ENCODE results near the gene RTP3. TPM values are rescaled to one million over a fixed set of nuclear protein-coding genes. Genes with fewer than 3 reads are reported as not detected.
"Not testable (repeated sequence)": the region's sequence is repeated elsewhere in the genome, so short reads cannot be mapped to it uniquely, and the experiment has no call there.

RTP3 gene
- total RNA-seq, 1 donor from 2014 or later: not detected

DNA sequence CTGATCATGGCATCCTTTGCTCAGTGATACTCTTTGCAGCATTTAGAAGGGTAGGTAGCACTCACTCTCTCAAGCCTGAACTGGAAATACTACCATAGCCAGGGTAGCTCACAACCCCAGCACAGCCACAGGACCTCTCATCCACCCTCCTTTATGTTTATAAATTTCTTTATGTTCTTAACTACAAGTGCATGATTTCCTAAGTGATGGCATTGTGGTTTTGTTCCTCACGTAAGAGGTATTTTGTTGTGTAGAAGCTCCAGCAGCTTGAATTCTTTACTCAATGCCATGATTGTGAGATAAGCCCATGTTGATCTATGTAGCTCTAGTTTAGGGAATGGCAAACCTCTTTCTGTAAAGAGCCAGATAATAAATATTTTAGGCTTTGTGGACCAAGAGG is 7.9 kb upstream of the RTP3 start:
- intact Hi-C loops (cut with micrococcal nuclease): loop anchor here (2.0 kb wide), 2 partner anchors 49 to 77 kb away; partner anchors contain the start of gene LRRC2

- intact Hi-C loops (cut with micrococcal nuclease): no loop called here
Measured at GRCh38 chr3:46490338-46491084, 7.3 kb upstream of the RTP3 start.

GRCh38 chr3:46491089-46492070 is 6.4 kb upstream of the RTP3 start:
- intact Hi-C loops (cut with micrococcal nuclease): no loop called here

- intact Hi-C loops (cut with micrococcal nuclease): no loop called here
Measured at GRCh38 chr3:46492890-46493547, 4.8 kb upstream of the RTP3 start.

DNA sequence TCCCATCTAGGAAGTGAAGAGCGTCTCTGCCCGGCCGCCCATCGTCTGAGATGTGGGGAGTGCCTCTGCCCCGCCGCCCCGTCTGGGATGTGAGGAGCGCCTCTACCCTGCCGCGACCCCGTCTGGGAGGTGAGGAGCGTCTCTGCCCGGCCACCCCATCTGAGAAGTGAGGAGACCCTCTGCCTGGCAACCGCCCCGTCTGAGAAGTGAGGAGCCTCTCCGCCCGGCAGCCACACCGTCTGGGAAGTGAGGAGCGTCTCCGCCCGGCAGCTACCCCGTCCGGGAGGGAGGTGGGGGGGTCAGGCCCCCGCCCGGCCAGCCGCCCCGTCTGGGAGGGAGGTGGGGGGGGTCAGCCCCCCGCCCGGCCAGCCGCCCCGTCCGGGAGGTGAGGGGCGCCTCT is 3.3 kb upstream of the RTP3 start:
- intact Hi-C loops (cut with micrococcal nuclease): not testable (repeated sequence)

- intact Hi-C loops (cut with micrococcal nuclease): loop anchor here (2.0 kb wide), 1 partner anchor 63 kb away; no protein-coding TSS in a partner anchor
Measured at GRCh38 chr3:46495901-46496456, 1.8 kb upstream of the RTP3 start.

DNA sequence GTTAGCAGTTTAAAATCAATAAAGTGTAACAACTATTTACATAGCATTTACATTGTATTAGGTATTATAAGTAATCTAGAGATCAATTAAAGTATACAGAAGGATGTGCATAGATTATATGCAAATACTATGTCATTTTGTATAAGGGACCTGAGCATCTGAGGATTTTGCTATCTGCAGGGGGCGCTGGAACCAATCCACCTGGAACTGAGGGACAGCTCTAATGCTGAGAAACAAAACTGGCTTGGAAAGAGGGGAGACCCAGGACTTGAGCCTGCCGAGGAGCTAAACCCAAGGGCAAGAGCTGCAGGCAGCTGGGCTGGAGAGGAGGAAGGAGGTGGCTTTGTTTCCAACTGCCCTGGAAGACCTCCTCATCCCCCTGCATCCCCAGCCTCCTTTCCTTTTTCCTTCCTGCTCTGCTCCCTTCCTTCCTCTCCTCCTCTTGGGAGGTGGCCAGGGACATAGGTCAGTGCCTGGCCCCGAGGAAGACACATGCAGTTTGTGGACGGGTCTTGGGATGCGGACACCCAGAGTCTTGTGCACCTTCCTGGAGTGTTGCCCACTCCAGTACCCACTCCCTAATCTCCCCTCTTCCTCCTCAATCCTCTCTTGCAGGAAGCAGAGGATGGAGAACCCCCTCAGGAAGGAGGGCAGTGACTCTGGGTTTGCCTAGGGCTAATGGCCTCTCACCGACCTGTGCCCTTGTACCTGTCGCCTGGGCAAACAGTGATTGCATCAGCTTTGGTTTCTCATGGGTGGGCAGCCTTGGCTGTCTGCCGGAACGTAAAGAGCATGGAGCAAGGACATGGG is 825 bp upstream of the RTP3 start:
- intact Hi-C loops (cut with micrococcal nuclease): loop anchor here (2.0 kb wide), 1 partner anchor 62 kb away; no protein-coding TSS in a partner anchor

DNA sequence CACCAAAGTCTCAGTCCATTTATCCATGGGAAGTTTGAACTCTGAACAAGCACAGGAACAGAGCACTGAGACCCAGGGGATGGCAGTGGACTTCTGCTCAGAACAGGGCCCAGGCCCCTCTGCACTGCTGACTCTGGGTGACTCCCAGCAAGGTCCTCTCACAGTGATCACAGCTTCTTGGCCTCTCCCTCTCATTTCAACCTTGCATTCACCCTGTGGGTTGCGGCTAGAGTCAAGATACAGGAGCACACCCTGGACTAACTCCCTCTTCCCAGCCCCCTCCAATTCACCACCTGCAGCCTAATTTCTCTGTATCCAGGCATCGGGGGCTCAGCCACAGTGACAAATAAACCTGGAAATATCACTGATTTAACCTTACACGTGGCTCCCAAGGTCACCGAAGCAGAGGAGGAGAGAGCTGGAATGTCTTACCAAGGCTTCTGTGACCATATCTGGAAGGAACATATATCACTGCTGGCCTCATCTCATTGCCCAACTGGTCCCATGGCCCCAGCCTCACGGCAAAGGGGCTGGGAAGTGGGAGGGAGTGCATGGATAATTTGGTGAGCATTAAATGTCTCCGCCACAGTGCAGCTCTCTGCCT is 1.2 kb downstream of the RTP3 start:
- intact Hi-C loops (cut with micrococcal nuclease): no loop called here

- intact Hi-C loops (cut with micrococcal nuclease): no loop called here
Measured at GRCh38 chr3:46500656-46501635, 3.2 kb downstream of the RTP3 start.

DNA sequence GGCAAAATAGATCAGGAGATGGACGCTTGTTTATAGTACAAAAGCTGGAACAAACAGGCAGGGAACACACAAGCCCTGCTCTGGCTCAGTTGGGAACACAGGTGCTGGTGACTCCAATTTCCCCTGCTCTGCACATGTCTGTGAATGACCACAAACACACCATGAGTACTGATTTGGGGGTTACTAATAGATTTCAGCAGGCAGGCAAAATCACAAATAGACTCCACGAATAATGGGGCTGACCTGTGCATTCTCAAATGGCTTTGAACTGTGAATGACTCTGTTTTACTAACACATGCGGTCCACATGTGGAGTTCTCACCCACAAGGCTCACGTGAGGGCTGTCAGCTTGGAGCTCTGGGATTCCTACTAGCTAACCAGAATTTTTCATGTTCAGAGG is 3.9 kb downstream of the RTP3 start:
- intact Hi-C loops (cut with micrococcal nuclease): no loop called here

GRCh38 chr3:46503200-46503874 is 5.6 kb downstream of the RTP3 start:
- intact Hi-C loops (cut with micrococcal nuclease): no loop called here

DNA sequence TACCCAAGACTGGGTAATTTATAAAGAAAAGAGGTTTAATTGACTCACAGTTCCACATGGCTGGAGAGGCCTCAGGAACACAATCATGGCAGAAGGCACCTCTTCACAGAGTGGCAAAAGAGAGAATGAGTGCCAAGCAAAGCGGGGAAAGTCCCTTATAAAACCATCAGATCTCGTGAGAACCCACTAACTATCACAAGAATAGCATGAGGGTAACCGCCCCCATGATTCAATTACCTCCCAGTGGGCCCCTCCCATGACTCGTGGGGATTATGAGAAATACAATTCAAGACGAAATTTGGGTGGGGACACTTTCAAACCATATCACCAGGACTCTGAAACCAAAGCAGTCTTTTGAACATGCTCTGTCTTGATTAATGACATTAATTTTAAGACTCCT is 7.0 kb downstream of the RTP3 start:
- intact Hi-C loops (cut with micrococcal nuclease): no loop called here

- intact Hi-C loops (cut with micrococcal nuclease): no loop called here
Measured at GRCh38 chr3:46505953-46506352, 8.2 kb downstream of the RTP3 start.

DNA sequence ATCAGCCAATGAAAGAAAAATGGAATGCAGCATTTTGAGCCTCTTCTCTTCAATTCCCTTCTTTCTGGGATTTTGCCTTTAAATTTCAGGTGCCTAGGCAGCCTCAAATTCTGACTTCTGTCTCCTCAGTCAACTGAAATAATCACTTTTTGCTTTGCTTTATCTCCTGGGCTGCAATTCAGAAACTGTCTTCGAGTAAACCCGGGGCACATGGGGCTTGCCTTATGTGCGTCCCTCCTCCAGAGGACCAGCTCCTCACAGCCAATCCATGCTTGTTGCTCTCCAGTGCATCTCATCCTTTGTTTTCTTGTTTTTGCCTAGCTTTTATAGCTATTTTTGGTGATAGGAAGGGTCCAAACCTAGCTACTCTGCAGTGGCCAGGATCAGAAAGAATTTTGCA is 8.8 kb downstream of the RTP3 start:
- intact Hi-C loops (cut with micrococcal nuclease): no loop called here

GRCh38 chr3:46508850-46509591 is 11.2 kb downstream of the RTP3 start:
- intact Hi-C loops (cut with micrococcal nuclease): no loop called here

DNA sequence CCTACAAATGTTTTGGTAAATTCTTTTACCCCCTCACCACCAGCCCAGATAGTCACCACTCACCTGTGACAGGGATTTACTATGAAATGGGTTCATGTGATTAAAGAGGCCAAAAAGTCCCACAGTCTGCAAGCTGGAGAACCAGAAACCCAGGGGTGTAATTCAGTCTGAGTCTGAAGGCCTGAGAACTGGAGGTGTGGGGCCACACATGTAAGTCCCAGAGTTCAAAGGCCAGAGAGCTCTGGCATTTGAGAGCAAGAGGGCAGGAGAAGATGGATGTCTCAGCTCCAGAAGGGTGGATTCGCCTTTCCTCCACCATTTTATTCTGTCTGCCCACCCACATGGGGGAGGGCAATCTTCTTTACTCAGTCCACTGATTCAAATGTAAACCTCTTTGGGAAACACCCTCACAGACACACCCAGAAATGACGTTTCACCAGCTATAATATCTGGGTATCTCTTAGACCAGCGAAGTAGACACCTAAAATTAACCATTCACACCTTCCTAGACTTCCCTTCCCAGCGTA is 11.9 kb downstream of the RTP3 start:
- intact Hi-C loops (cut with micrococcal nuclease): no loop called here

DNA sequence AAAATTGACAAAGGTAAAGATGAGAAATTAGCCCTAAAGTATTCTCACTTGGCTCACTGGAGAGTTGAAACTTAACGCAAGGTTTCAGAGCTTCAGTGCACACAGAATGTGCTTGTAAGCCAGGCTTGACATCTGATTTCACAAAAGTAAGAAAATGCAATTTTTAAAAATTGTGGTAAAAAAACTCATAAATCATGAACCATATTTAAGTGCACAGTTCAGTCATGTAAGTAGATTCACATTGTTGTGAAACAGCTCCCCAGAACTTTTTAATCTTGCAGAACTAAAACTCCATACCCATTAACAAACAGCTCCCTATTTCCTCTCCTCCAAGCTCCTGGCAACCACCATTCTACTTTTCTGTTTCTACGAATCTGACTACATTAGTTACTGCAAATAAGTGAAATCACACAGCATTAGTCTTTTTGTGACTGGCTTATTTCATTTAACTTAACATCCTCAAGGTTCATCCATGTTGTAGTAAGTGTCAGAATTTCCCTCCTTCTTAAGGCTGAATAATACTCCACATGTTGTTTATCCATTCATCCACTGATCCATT is 14.5 kb downstream of the RTP3 start:
- intact Hi-C loops (cut with micrococcal nuclease): no loop called here

Measured in T-helper 2 cell treated with Interferon-gamma antibody and Interleukin-4, amounts not matched to agents 100 ng/mL and 5 ng/mL, for 36 hours (primary cell).